Loucy (cell line): ENCODE measurements around the gene CRELD1.

Experiments used
- EZH2phosphoT487 ChIP-seq: fragments of 200-600 bp; IDR thresholded peaks from 2 replicates; pipeline ENCODE4 v1.6.1; 2018; ENCODE audit warnings: antibody characterized with exemption, mild to moderate bottlenecking, moderate library complexity, borderline replicate concordance
- TF ChIP-seq, protein P1 (sequence below): fragments of 200-600 bp; sonication (generic); conservative IDR thresholded peaks from 2 replicates; pipeline ENCODE4 v1.5.1; 2014; ENCODE audit warnings: mild to moderate bottlenecking, antibody characterized with exemption, low read length

GRCh38 chr3:9890249-9891071, 43.2 kb upstream of the CRELD1 start, which contains the start of gene JAGN1:
- TF ChIP-seq, protein P1, sequence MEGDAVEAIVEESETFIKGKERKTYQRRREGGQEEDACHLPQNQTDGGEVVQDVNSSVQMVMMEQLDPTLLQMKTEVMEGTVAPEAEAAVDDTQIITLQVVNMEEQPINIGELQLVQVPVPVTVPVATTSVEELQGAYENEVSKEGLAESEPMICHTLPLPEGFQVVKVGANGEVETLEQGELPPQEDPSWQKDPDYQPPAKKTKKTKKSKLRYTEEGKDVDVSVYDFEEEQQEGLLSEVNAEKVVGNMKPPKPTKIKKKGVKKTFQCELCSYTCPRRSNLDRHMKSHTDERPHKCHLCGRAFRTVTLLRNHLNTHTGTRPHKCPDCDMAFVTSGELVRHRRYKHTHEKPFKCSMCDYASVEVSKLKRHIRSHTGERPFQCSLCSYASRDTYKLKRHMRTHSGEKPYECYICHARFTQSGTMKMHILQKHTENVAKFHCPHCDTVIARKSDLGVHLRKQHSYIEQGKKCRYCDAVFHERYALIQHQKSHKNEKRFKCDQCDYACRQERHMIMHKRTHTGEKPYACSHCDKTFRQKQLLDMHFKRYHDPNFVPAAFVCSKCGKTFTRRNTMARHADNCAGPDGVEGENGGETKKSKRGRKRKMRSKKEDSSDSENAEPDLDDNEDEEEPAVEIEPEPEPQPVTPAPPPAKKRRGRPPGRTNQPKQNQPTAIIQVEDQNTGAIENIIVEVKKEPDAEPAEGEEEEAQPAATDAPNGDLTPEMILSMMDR, result no peak
- no peak for TF ChIP-seq EZH2phosphoT487
